Measurements from ENCODE around the gene CDC42BPG.

CDC42BPG gene

GRCh38 chr11:64872790-64873488, 28.5 kb upstream of the CDC42BPG start:
- Mint-ChIP-seq H3K9me3 (no peaks in the 10 kb centered on the region), H3K4me3 (peak overlapping the region; percentile 38), H3K27me3 (no peaks in the 10 kb centered on the region), H3K4me1 (ENCODE audit: low read depth) (peaks cover 87% of the 10 kb centered on the region), H3K36me3 (ENCODE audit: low read depth) (peaks cover 100% of the 10 kb centered on the region), H3K27ac (peak overlapping the region; percentile 73)
- no peak for DNase-seq

GRCh38 chr11:64871492-64871891, 27.0 kb upstream of the CDC42BPG start:
- Mint-ChIP-seq H3K27me3 (no peaks in the 10 kb centered on the region), H3K27ac (peak overlapping the region; percentile 90), H3K9me3 (peaks cover 3% of the 10 kb centered on the region), H3K36me3 (ENCODE audit: low read depth) (peaks cover 97% of the 10 kb centered on the region), H3K4me1 (ENCODE audit: low read depth) (peaks cover 89% of the 10 kb centered on the region), H3K4me3 (peak overlapping the region; percentile 69)
- DNase-seq, result no peak

- Mint-ChIP-seq H3K36me3 (ENCODE audit: low read depth) (peaks cover 97% of the 10 kb centered on the region), H3K4me3 (peak overlapping the region; percentile 69), H3K27ac (peak overlapping the region; percentile 90), H3K9me3 (peaks cover 5% of the 10 kb centered on the region), H3K4me1 (ENCODE audit: low read depth) (peaks cover 89% of the 10 kb centered on the region), H3K27me3 (no peaks in the 10 kb centered on the region)
- DNase-seq, result no peak
Measured at GRCh38 chr11:64870893-64871466, 26.5 kb upstream of the CDC42BPG start.

GRCh38 chr11:64870176-64870892, 25.9 kb upstream of the CDC42BPG start:
- Mint-ChIP-seq H3K27me3 (no peaks in the 10 kb centered on the region), H3K4me1 (ENCODE audit: low read depth) (peaks cover 89% of the 10 kb centered on the region), H3K36me3 (ENCODE audit: low read depth) (peaks cover 96% of the 10 kb centered on the region), H3K4me3 (peak overlapping the region; percentile 68), H3K27ac (peak overlapping the region; percentile 90), H3K9me3 (peaks cover 8% of the 10 kb centered on the region)
- DNase-seq, result no peak

- Mint-ChIP-seq H3K36me3 (ENCODE audit: low read depth) (peaks cover 91% of the 10 kb centered on the region), H3K9me3 (peaks cover 8% of the 10 kb centered on the region), H3K4me3 (peak overlapping the region; percentile 68), H3K4me1 (ENCODE audit: low read depth) (peaks cover 89% of the 10 kb centered on the region), H3K27me3 (no peaks in the 10 kb centered on the region), H3K27ac (peak overlapping the region; percentile 90)
- DNase-seq, result peak; percentile 51
Measured at GRCh38 chr11:64869571-64870175, 25.2 kb upstream of the CDC42BPG start.

- peaks cover 89% of the 10 kb centered on the region for H3K4me1 Mint-ChIP-seq (ENCODE audit: low read depth)
- DNase-seq, result peak; percentile 64
- peaks cover 84% of the 10 kb centered on the region for H3K36me3 Mint-ChIP-seq (ENCODE audit: low read depth)
- H3K4me3 Mint-ChIP-seq, result peak overlapping the region; percentile 68
- H3K27me3 Mint-ChIP-seq, result no peaks in the 10 kb centered on the region
- H3K9me3 Mint-ChIP-seq, result peaks cover 8% of the 10 kb centered on the region
- H3K27ac Mint-ChIP-seq, result peak overlapping the region; percentile 90
Measured at GRCh38 chr11:64868904-64869570, 24.6 kb upstream of the CDC42BPG start.

- Mint-ChIP-seq H3K4me3 (peak overlapping the region; percentile 68), H3K4me1 (ENCODE audit: low read depth) (peaks cover 94% of the 10 kb centered on the region), H3K36me3 (ENCODE audit: low read depth) (peaks cover 73% of the 10 kb centered on the region), H3K27ac (peak overlapping the region; percentile 90), H3K27me3 (no peaks in the 10 kb centered on the region), H3K9me3 (peaks cover 8% of the 10 kb centered on the region)
- peak; percentile 54 for DNase-seq
Measured at GRCh38 chr11:64867748-64868462, 23.5 kb upstream of the CDC42BPG start.

- H3K27ac Mint-ChIP-seq, result peak overlapping the region; percentile 97
- peaks cover 8% of the 10 kb centered on the region for H3K9me3 Mint-ChIP-seq
- peak overlapping the region; percentile 77 for H3K4me3 Mint-ChIP-seq
- peaks cover 94% of the 10 kb centered on the region for H3K4me1 Mint-ChIP-seq (ENCODE audit: low read depth)
- peaks cover 68% of the 10 kb centered on the region for H3K36me3 Mint-ChIP-seq (ENCODE audit: low read depth)
- DNase-seq, result no peak
- H3K27me3 Mint-ChIP-seq, result no peaks in the 10 kb centered on the region
Measured at GRCh38 chr11:64866173-64866491, 21.7 kb upstream of the CDC42BPG start.

- Mint-ChIP-seq H3K4me1 (ENCODE audit: low read depth) (peaks cover 91% of the 10 kb centered on the region), H3K4me3 (peak overlapping the region; percentile 77), H3K27ac (peak overlapping the region; percentile 97), H3K27me3 (no peaks in the 10 kb centered on the region), H3K9me3 (peaks cover 8% of the 10 kb centered on the region), H3K36me3 (ENCODE audit: low read depth) (peaks cover 65% of the 10 kb centered on the region)
- peak; percentile 72 for DNase-seq
Measured at GRCh38 chr11:64865286-64866172, 21.1 kb upstream of the CDC42BPG start.

GRCh38 chr11:64864473-64865285, 20.2 kb upstream of the CDC42BPG start:
- H3K36me3 Mint-ChIP-seq (ENCODE audit: low read depth), result peaks cover 64% of the 10 kb centered on the region
- peak overlapping the region; percentile 97 for H3K27ac Mint-ChIP-seq

GRCh38 chr11:64864135-64864472, 19.7 kb upstream of the CDC42BPG start:
- DNase-seq, result no peak
- H3K36me3 Mint-ChIP-seq (ENCODE audit: low read depth), result peaks cover 64% of the 10 kb centered on the region
- peaks cover 91% of the 10 kb centered on the region for H3K4me1 Mint-ChIP-seq (ENCODE audit: low read depth)
- no peaks in the 10 kb centered on the region for H3K27me3 Mint-ChIP-seq
- H3K27ac Mint-ChIP-seq, result peak overlapping the region; percentile 97
- H3K9me3 Mint-ChIP-seq, result peaks cover 8% of the 10 kb centered on the region
- H3K4me3 Mint-ChIP-seq, result peak overlapping the region; percentile 77

More at GRCh38 chr11:64864473-64865285, 20.2 kb upstream of the CDC42BPG start:
- peak; percentile 78 for DNase-seq
- H3K4me3 Mint-ChIP-seq, result peak overlapping the region; percentile 77
- peaks cover 91% of the 10 kb centered on the region for H3K4me1 Mint-ChIP-seq (ENCODE audit: low read depth)
- H3K27me3 Mint-ChIP-seq, result no peaks in the 10 kb centered on the region
- H3K9me3 Mint-ChIP-seq, result peaks cover 8% of the 10 kb centered on the region

GRCh38 chr11:64863391-64864060, 19.1 kb upstream of the CDC42BPG start:
- Mint-ChIP-seq H3K4me1 (ENCODE audit: low read depth) (peaks cover 91% of the 10 kb centered on the region), H3K9me3 (peaks cover 8% of the 10 kb centered on the region), H3K27me3 (no peaks in the 10 kb centered on the region), H3K4me3 (peak overlapping the region; percentile 77), H3K36me3 (ENCODE audit: low read depth) (peaks cover 64% of the 10 kb centered on the region), H3K27ac (peak overlapping the region; percentile 97)
- DNase-seq, result no peak
